Measurements from ENCODE around the gene PDP2. TPM values are rescaled to one million over a fixed set of nuclear protein-coding genes. Genes with fewer than 3 reads are reported as not detected.
"Not testable (repeated sequence)": the region's sequence is repeated elsewhere in the genome, so short reads cannot be mapped to it uniquely, and the experiment has no call there.

PDP2 gene
- total RNA-seq, 1 experiment from 2014 or later = 11.0 TPM

DNA sequence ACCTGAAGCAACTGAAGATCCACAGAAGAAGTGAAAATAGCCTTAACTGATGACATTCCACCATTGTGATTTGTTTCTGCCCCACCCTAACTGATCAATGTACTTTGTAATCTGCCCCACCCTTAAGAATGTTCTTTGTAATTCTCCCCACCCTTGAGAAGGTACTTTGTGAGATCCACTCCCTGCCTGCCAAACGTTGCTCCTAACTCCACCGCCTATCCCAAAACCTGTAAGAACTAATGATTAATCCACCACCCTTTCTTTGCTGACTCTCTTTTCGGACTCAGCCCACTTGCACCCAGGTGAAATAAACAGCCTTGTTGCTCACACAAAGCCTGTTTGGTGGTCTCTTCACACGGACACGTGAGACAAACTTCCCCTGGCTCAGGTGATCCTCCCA is 16.4 kb downstream of the PDP2 start:
- in situ Hi-C loops (cut with HindIII; ENCODE audit: low pct_unique_long_range_greater_than_20kb, low sequenced_read_pairs); DNase-seq (ENCODE audit: low read depth, low spot score): not testable (repeated sequence)

GRCh38 chr16:66898207-66898606 is 17.9 kb downstream of the PDP2 start:
- no peak for DNase-seq (ENCODE audit: low read depth, low spot score)
- in situ Hi-C loops (cut with HindIII; ENCODE audit: low pct_unique_long_range_greater_than_20kb, low sequenced_read_pairs) = no loop called here

GRCh38 chr16:66898933-66899309 is 18.6 kb downstream of the PDP2 start:
- in situ Hi-C loops (cut with HindIII; ENCODE audit: low pct_unique_long_range_greater_than_20kb, low sequenced_read_pairs) = no loop called here
- no peak for DNase-seq (ENCODE audit: low read depth, low spot score)

GRCh38 chr16:66899310-66899944 is 19.1 kb downstream of the PDP2 start:
- DNase-seq (ENCODE audit: low read depth, low spot score) = no peak
- in situ Hi-C loops (cut with HindIII; ENCODE audit: low pct_unique_long_range_greater_than_20kb, low sequenced_read_pairs) = no loop called here

DNA sequence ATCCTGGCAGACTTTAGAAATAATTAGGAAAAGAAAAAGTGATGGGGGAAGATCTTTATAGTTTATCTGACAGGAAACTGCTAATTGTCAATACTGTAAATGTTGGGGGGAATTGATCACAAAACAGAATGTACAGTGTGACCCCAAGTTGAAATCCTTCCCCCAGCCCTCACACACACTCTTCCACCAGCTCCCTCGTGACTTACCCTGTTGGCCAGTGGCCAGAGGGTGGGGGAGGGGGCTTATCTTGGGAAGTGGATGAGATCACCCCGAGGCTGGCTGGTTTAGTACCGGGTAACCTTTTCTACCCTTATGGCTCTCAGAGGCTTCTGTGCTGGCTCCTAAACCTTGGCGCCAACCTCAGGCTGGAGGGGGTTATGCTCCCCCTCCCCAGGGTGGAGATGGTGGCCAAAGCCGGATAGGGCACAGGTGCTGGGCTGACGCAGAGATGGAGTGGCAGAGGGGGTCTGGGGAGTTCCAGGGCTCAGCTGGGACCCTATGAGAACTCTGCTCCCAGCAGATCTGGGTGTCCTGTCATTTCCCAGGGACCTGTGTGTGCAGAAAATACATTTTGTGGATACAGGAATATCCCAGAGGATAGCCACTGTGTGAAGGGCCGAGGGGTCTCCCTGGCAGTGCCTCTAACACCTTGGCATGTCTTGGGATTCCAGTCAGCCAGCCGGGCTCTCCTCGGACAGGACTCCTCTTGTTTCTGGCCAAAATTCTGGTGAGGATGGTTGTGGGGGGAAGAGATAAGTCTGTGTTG is 19.8 kb downstream of the PDP2 start:
- DNase-seq (ENCODE audit: low read depth, low spot score) = no peak
- in situ Hi-C loops (cut with HindIII; ENCODE audit: low pct_unique_long_range_greater_than_20kb, low sequenced_read_pairs) = no loop called here

DNA sequence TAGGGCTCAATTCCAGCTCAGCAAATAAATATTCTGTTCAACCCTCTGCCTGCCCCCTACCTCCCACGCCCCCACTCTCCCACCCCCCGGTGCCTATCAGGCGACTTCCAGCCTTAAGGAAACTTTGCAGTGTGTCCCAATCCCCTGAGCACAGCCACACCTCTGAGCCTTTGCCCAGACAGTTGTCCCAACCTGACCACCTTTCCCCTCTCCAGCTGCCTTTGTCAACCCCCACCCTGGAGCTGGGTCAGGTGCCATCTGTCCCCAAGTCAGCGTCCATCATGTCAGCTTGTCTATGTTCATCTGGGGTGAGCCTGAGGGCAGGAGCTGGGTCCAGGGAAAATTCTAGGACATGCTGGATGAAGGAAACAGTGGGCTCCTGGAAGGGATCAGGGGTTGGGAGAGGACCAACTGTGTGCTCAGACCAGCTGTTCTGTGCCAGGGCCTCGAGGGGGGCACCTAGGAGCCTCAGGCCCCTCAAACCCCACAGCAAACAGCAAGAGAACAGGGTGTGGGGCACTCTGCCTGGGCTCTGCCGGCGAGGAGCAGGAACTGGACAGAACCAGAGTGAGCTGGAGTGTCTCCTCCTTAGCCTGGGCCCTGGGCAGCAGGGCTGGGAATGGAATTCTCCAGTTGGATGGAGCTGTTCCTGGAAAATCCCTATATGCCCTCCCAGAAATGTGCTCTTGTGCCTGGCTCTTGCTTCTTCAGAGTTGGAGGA is 20.6 kb downstream of the PDP2 start:
- DNase-seq (ENCODE audit: low read depth, low spot score) = no peak
- in situ Hi-C loops (cut with HindIII; ENCODE audit: low pct_unique_long_range_greater_than_20kb, low sequenced_read_pairs) = no loop called here

DNA sequence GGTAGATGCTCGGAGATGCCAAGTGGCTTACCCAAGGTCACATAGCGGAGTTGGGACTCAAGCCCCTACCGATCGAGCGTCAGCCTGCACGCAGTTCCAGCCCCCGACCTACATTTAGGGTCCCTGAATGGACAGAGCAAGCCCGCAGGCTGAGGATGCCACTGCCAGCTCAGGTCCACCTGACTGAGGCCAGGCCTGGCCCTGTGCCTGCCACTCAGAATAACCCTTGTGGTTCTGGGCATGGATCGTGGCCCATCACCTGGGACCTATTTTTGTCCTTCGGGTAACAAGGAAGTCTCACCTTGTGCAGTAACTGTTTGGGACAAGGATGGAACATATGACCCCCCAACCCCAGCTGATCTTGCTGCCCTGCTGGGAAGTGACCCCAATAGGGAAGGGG is 21.3 kb downstream of the PDP2 start:
- DNase-seq (ENCODE audit: low read depth, low spot score) = no peak
- in situ Hi-C loops (cut with HindIII; ENCODE audit: low pct_unique_long_range_greater_than_20kb, low sequenced_read_pairs) = no loop called here

- no peak for DNase-seq (ENCODE audit: low read depth, low spot score)
- in situ Hi-C loops (cut with HindIII; ENCODE audit: low pct_unique_long_range_greater_than_20kb, low sequenced_read_pairs) = no loop called here
Observed at GRCh38 chr16:66902648-66903543, 22.6 kb downstream of the PDP2 start.

DNA sequence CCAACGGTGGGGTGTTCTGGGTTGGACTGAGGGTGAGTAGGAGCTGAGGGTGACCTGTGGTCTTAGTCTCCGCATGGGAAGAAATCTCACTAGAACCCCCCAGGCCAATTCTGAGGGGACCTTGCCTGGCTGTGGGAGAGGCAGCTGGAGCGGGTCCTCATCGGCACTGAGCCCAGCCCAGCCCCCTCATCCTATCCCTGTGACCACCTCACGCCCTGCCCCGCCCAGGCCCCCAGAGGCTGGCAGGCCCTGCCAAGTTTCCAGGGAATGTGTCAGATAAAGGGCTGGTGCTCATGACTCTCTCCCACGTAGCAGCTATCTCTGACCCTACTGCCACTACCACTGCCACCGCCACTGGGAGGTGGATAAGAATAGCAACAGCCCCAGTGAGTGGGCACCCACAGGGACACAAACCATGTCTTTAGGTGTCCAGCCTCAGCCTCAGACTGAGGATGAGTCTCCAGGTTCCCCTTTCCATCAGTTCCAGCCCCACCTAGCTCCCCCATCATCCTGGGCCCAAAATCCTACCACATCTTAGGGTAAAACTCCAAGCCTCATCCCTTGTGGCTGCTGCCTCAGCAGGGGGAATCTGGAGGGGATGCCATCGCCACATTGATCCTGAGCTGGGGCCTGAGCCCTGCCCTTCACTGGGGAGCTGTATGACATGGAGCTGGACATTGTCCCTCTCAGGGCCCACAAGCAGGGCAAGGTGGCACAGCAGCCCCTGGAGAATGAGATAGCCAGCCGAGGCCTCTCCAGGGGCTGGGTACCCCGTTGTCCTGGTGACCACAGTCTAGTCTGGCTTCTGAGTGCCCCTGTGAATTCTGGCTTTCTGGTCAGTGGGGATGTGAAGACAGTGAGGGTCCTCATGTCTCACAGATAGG is 23.5 kb downstream of the PDP2 start:
- DNase-seq (ENCODE audit: low read depth, low spot score) = no peak
- in situ Hi-C loops (cut with HindIII; ENCODE audit: low pct_unique_long_range_greater_than_20kb, low sequenced_read_pairs) = no loop called here

DNA sequence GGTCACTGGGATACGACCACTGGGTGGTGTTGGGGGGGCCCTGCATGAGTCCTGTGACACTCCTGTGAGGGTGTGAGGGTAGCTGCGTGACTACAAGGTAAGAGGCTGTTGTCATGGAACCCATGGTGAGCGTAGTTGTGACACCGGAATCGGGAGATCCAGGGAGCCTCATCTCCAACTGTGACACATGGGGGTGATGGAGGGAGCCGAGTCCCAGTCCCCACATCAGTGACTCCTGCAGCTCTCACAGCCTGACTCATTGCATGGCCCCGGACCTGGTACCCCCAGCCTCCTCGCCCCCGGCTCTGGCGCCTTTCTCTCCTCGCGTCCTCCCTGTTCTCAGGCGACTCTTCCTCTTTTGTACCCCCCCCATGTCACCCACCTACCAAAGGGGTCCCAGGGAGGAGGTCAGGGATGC is 24.1 kb downstream of the PDP2 start:
- no peak for DNase-seq (ENCODE audit: low read depth, low spot score)
- in situ Hi-C loops (cut with HindIII; ENCODE audit: low pct_unique_long_range_greater_than_20kb, low sequenced_read_pairs) = no loop called here

- in situ Hi-C loops (cut with HindIII; ENCODE audit: low pct_unique_long_range_greater_than_20kb, low sequenced_read_pairs) = no loop called here
Observed at GRCh38 chr16:66904846-66905632, 24.7 kb downstream of the PDP2 start.

GRCh38 chr16:66905633-66906539 is 25.6 kb downstream of the PDP2 start:
- in situ Hi-C loops (cut with HindIII; ENCODE audit: low pct_unique_long_range_greater_than_20kb, low sequenced_read_pairs) = no loop called here
- peak; percentile 19 for DNase-seq (ENCODE audit: low read depth, low spot score)

More at GRCh38 chr16:66904846-66905632, 24.7 kb downstream of the PDP2 start:
- no peak for DNase-seq (ENCODE audit: low read depth, low spot score)

- in situ Hi-C loops (cut with HindIII; ENCODE audit: low pct_unique_long_range_greater_than_20kb, low sequenced_read_pairs) = no loop called here
- no peak for DNase-seq (ENCODE audit: low read depth, low spot score)
Observed at GRCh38 chr16:66906916-66907836, 26.9 kb downstream of the PDP2 start.

DNA sequence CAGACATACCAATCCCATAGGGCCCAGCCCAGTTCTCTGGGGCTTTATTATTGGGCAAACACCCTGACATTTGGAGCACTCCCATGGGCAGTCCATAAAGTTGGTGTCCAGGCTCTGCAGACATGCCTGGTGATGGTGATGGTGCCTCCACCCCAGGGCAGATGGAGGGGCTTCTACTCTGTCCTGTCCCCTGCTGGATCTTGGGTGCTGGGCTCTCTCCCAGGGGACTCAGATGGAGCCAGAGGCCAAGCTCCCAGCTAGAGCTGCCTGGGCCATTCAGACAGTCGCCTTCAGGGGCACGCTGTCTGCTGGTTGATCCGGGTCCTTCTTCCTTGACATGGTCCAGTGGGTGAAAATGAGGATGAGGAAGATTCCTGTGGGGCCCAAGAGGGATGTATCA is 27.8 kb downstream of the PDP2 start:
- no peak for DNase-seq (ENCODE audit: low read depth, low spot score)
- in situ Hi-C loops (cut with HindIII; ENCODE audit: low pct_unique_long_range_greater_than_20kb, low sequenced_read_pairs) = no loop called here

Measured in SK-MEL-5 (cell line).